Activated T-helper 2 cell treated with anti-CD3 and anti-CD28 coated beads, Interferon-gamma antibody, Interleukin-2, Interleukin-4, amounts not matched to agents 10 μg/mL and 5 μg/mL and 100 μg/mL, durations not matched to agents 14 hours and 24 hours and 36 hours (primary cell): ENCODE data around the gene GABRB2. TPM values are rescaled to one million over a fixed set of nuclear protein-coding genes. Genes with fewer than 3 reads are reported as not detected.
"Not testable (repeated sequence)": the region's sequence is repeated elsewhere in the genome, so short reads cannot be mapped to it uniquely, and the experiment has no call there.

Source experiments
- DNase-seq: peaks from one replicate; pipeline ENCODE4 v3.0.0; 2021; ENCODE audit warnings: low spot score
- H3K27ac Mint-ChIP-seq: one replicate; pipeline ENCODE4 v1.8.0; 2021; ENCODE audit warnings: mixed read lengths
- H3K27me3 Mint-ChIP-seq: one replicate; pipeline ENCODE4 v1.8.0; 2021; ENCODE audit warnings: low read depth, mixed read lengths
- H3K36me3 Mint-ChIP-seq: one replicate; pipeline ENCODE4 v1.8.0; 2021; ENCODE audit warnings: low read depth, mixed read lengths
- H3K4me1 Mint-ChIP-seq: one replicate; pipeline ENCODE4 v1.8.0; 2021; ENCODE audit warnings: low read depth, mixed read lengths
- H3K4me3 Mint-ChIP-seq: one replicate; pipeline ENCODE4 v1.8.0; 2021; ENCODE audit warnings: low read depth, mild to moderate bottlenecking, moderate library complexity, mixed read lengths
- H3K9me3 Mint-ChIP-seq: one replicate; pipeline ENCODE4 v1.8.0; 2021; ENCODE audit warnings: mixed read lengths
- intact Hi-C: fragments of 100-400 bp; cut with micrococcal nuclease; formaldehyde crosslinking; loops from one replicate; pipeline ENCODE4 v1.15.1; 2023
- total RNA-seq: library from RNA; stranded (reverse); gene quantifications from 2 replicates; pipeline ENCODE4 v1.2.3, GENCODE V29; 2022

Gene GABRB2
- total RNA-seq, 1 donor from 2014 or later = not detected

DNA sequence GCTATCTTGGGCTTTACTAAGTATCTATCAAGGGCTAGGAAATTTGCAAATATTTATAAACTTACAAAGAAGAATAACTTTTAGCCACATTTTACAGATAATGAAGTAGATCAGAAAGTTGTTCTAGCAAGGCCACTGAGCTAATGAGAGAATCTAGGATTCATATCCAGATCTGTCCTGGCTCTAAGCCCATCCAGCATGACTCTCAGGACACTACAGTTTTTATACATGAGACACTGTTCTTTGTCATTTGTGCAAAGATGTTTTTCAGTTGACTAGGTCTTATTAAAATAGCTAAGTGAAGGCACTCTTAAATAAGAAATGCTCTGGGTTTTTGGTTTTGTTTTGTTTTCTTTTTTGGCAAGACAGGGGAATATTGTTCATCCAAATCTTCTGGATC, 273.1 kb downstream of the GABRB2 start:
- Mint-ChIP-seq H3K27ac (no peak overlapping the region), H3K9me3 (peaks cover 4% of the 10 kb centered on the region), H3K4me1 (no peaks in the 10 kb centered on the region), H3K36me3 (no peaks in the 10 kb centered on the region), H3K4me3 (no peak overlapping the region), H3K27me3 (no peaks in the 10 kb centered on the region)
- intact Hi-C loops = no loop called here
- no peak for DNase-seq

DNA sequence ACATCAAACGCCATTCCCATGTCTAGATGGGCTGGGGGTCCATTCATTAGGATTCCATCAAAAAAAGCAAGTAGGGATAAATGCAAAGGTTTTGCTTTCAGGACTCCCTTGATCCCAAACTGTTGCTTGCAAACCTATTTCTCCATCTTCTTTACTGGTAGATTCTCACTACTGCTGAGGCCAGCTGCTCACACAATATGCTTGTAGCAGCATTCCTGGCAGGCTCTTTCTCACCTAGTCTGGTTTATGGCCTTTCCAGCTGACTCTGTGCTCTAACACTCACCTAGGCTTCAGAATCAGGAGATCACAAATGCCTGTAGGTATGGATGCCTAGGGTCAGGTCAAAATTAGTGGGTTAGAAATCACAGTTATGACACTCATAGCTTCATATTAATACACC, 274.7 kb downstream of the GABRB2 start:
- no peaks in the 10 kb centered on the region for H3K36me3 Mint-ChIP-seq
- intact Hi-C loops = no loop called here
- no peaks in the 10 kb centered on the region for H3K4me1 Mint-ChIP-seq
- no peak overlapping the region for H3K4me3 Mint-ChIP-seq
- H3K9me3 Mint-ChIP-seq = peaks cover 5% of the 10 kb centered on the region
- H3K27ac Mint-ChIP-seq = no peak overlapping the region
- H3K27me3 Mint-ChIP-seq = no peaks in the 10 kb centered on the region
- no peak for DNase-seq

DNA sequence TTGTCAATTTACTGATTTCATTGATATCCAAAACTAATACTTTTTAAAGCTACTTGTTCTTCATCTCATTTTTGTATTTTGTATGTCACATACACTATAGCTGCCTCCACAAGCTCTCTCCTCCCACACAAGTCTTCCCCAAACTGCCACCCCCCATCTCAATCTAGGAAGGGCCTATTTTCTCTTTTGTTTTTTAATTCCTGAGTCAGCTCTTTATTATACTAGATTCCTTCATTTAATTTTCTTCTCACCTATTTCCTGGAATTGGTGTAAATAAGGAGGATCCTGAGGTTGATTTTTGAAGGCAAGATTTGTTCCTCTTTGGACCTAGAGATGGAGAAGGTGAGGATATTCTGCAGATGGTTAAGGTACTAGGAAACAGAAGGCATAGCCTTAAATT, 277.4 kb downstream of the GABRB2 start:
- DNase-seq = no peak
- intact Hi-C loops = no loop called here
- Mint-ChIP-seq H3K27me3 (no peaks in the 10 kb centered on the region), H3K27ac (no peak overlapping the region), H3K4me3 (no peak overlapping the region), H3K4me1 (no peaks in the 10 kb centered on the region), H3K9me3 (peaks cover 5% of the 10 kb centered on the region), H3K36me3 (no peaks in the 10 kb centered on the region)

DNA sequence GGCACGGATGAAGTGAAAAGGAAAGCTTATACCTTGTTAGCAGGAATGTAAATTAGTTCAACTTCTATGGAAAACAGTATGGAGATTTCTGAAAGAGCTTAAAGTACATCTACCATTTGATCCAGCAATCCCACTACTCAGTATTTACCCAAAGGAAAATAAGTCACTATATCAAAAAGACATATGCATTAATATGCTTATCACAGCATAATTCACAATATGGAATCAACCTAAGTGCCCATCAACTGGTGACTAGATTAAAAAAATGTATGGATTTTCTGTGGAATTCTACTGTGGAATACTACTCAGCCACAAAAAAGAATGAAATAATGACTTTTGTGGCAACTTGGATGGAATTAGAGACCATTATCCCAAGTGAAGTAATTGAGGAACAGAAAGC, 279.6 kb downstream of the GABRB2 start:
- Mint-ChIP-seq H3K4me3 (no peak overlapping the region), H3K4me1 (no peaks in the 10 kb centered on the region), H3K27me3 (no peaks in the 10 kb centered on the region), H3K27ac (no peak overlapping the region), H3K36me3 (no peaks in the 10 kb centered on the region), H3K9me3 (peaks cover 5% of the 10 kb centered on the region)
- no peak for DNase-seq
- intact Hi-C loops = no loop called here

DNA sequence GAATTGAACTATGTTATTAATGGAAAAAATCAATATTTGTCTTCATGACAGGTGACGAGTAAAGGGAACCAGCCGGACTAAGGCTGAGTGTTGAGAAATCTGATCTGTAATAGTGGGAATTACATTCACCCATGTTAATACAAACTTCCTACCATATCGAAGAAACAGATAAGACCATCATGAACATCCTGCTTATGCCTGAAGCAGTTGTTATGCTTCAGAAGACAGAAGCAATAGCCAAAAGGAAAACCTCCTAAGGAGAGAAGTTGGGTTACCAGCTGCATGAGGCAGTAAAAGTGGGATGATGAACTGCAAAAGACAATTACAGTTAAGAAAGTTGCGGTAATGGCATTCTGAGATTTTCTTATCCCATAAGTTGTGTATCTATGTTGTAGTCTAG, 281.5 kb downstream of the GABRB2 start:
- H3K4me3 Mint-ChIP-seq = no peak overlapping the region
- intact Hi-C loops = no loop called here

DNA sequence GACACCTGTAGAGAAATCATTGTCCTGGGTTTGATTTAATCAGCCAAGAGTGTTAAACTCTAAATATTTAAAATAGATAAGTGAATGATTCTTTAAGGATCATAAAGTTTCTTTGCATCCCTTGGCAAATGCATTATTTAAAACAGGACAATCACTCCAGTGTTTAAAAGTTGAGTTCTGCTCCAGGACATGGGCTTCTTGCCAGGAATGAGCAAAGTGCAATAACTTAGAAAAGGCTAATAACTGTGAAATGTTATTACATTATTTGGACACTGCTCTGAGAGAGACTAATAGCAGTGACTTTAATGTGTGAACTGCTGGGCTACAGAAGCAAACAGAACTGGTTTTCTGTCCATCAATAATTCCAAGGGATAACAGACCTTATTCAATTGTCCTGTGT, 283.3 kb downstream of the GABRB2 start:
- no peaks in the 10 kb centered on the region for H3K4me1 Mint-ChIP-seq
- no peak for DNase-seq
- intact Hi-C loops = no loop called here

More for the DNA sequence above, 281.5 kb downstream of the GABRB2 start:
- H3K9me3 Mint-ChIP-seq = peaks cover 5% of the 10 kb centered on the region
- H3K36me3 Mint-ChIP-seq = no peaks in the 10 kb centered on the region
- no peaks in the 10 kb centered on the region for H3K27me3 Mint-ChIP-seq
- no peak for DNase-seq
- no peaks in the 10 kb centered on the region for H3K4me1 Mint-ChIP-seq
- no peak overlapping the region for H3K27ac Mint-ChIP-seq

DNA sequence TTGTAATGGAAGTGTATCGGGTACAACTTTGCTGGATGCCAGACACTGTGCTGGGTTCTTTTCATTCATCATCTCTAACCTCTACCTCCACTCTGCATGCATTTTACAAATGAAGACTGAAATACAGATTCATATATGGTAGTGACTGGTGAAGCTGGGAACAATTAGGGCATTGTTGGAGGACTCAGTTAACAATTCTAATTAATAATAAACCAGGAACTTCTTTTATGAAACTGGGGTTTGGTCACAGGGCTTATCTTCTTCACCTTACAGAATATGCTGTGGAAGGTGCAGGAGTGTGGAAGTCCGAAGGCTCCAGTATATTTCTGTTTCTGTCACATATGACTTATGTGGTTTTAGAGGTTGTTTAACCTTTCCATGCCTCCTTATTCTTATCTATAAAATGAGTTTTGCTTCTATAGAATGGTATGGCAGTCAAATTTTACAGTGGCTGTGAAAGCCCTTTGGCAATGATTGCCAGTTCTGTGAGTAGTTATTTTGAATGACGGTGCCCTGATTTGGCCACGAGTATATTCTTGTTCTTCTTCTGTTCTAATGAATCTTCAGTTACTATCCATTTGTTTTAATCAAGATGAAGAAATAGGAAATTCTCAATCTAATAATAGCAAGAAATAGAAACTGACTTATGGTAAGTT, 284.7 kb downstream of the GABRB2 start:
- intact Hi-C loops = no loop called here
- Mint-ChIP-seq H3K4me3 (no peak overlapping the region), H3K27ac (no peak overlapping the region), H3K9me3 (no peaks in the 10 kb centered on the region), H3K27me3 (no peaks in the 10 kb centered on the region), H3K4me1 (no peaks in the 10 kb centered on the region), H3K36me3 (no peaks in the 10 kb centered on the region)
- DNase-seq = no peak

More for the DNA sequence above, 283.3 kb downstream of the GABRB2 start:
- Mint-ChIP-seq H3K27me3 (no peaks in the 10 kb centered on the region), H3K9me3 (no peaks in the 10 kb centered on the region), H3K27ac (no peak overlapping the region), H3K36me3 (no peaks in the 10 kb centered on the region), H3K4me3 (no peak overlapping the region)

DNA sequence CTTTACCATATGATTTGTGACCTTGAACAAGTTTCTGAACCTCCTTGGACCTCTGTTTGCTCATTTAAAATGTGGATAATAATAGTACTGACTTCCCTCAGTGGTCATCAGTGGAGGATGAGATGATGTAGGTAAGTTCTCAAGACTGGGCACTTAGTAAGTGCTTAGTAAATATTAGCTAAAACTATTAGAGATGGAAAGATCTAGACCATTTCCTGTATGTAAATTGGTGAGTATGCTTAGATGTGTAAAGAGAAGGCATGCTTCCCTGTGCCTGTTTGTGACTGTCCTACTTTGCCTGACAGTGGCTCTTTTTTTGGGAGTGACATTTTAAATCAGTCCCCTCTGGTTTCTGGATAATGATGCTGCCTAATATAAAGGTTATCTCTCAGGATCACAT, 288.1 kb downstream of the GABRB2 start:
- Mint-ChIP-seq H3K4me1 (no peaks in the 10 kb centered on the region), H3K27me3 (no peaks in the 10 kb centered on the region), H3K9me3 (no peaks in the 10 kb centered on the region), H3K4me3 (no peak overlapping the region), H3K27ac (no peak overlapping the region), H3K36me3 (no peaks in the 10 kb centered on the region)
- DNase-seq = no peak
- intact Hi-C loops = no loop called here

DNA sequence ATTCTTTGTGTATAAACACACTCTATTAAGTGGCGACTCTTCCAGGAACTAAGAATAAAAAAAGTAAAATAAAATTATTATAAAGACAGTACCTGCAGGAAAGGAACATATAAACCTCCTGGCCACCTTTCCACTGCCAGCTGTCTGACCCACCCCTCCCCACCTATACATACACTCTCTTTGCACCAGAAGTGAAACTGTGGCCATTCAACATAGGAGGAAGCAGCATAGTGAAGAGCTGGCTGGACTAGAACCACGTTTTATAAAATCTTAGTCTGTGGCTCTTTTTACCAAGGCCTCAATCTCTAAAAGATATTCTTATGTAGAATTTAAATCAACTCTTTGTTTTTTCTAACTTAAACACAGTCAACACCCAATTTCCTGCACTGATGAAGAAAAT, 289.6 kb downstream of the GABRB2 start:
- H3K27ac Mint-ChIP-seq = no peak overlapping the region
- intact Hi-C loops = no loop called here
- no peak overlapping the region for H3K4me3 Mint-ChIP-seq
- no peaks in the 10 kb centered on the region for H3K4me1 Mint-ChIP-seq
- DNase-seq = no peak
- no peaks in the 10 kb centered on the region for H3K27me3 Mint-ChIP-seq
- H3K36me3 Mint-ChIP-seq = no peaks in the 10 kb centered on the region
- H3K9me3 Mint-ChIP-seq = no peaks in the 10 kb centered on the region

DNA sequence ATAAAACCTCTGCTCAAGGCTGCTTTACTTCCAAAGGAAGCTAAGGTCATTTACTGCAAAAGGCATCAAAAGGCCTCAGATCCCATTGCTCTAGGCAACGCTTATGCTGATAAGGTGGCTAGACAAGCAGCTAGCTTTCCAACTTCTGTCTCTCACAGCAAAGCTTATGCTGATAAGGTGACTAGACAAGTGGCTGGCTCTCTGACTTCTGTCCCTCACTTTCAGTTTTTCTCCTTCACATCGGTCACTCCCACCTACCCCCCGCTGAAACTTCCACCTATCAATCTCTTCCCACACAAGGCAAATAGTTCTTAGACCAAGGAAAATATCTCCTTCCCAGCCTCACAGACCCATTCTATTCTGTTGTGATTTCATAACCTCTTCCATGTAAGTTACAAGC, 293.6 kb downstream of the GABRB2 start:
- intact Hi-C loops, H3K36me3 Mint-ChIP-seq, H3K4me1 Mint-ChIP-seq, H3K4me3 Mint-ChIP-seq, H3K27me3 Mint-ChIP-seq, H3K9me3 Mint-ChIP-seq, DNase-seq, H3K27ac Mint-ChIP-seq: not testable (repeated sequence)

DNA sequence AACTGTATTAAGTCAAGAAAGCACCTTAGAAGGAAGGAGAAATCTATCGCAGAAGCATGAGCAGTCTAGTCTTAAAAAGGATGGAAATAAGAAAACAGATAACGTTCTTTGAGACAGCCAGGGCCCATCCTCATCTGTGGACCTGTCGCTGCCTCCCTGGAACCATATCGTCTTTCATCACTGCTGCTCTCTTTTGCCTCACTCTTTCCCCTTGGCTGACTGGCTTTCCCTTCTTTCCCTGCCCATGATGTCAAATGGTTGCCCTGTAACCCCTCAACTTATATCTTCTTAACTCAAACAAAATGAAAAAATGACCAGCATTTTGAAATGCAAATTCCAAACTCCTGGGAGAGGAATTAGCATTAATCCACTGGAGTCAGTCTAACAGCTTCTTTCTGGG, 299.8 kb downstream of the GABRB2 start:
- no peak overlapping the region for H3K27ac Mint-ChIP-seq
- intact Hi-C loops = no loop called here
- no peaks in the 10 kb centered on the region for H3K9me3 Mint-ChIP-seq
- no peak overlapping the region for H3K4me3 Mint-ChIP-seq
- no peak for DNase-seq
- H3K4me1 Mint-ChIP-seq = no peaks in the 10 kb centered on the region
- H3K36me3 Mint-ChIP-seq = no peaks in the 10 kb centered on the region
- no peaks in the 10 kb centered on the region for H3K27me3 Mint-ChIP-seq

DNA sequence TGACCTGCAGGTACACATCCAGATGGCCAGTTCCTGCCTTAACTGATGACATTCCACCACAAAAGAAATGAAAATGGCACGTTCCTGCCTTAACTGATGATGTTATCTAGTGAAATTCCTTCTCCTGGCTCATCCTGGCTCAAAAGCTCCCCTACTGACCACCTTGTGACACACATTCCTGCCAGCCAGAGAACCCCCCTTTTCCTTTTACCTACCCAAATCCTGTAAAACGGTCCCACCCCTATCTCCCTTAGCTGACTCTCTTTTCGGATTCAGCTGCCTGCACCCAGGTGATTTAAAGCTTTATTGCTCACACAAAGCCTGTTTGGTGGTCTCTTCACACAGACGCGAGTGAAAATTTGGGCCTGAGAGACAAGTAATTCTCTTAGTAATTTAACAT, 300.7 kb downstream of the GABRB2 start:
- intact Hi-C loops, H3K27ac Mint-ChIP-seq: not testable (repeated sequence)

More for the DNA sequence above, 300.7 kb downstream of the GABRB2 start:
- not testable (repeated sequence) for H3K4me3 Mint-ChIP-seq, H3K27me3 Mint-ChIP-seq, H3K4me1 Mint-ChIP-seq, DNase-seq, H3K36me3 Mint-ChIP-seq, H3K9me3 Mint-ChIP-seq
